Left lobe of liver (tissue), 2 donors: ENCODE measurements around the gene ITGAL. TPM values are rescaled to one million over a fixed set of nuclear protein-coding genes. Genes with fewer than 3 reads are reported as not detected.
A peak's percentile ranks its signal among the peaks of the same experiment; 100 is the strongest.
"Not testable (repeated sequence)": the region's sequence is repeated elsewhere in the genome, so short reads cannot be mapped to it uniquely, and the experiment has no call there.

Source experiments
- ATAC-seq: fragments of 200-7000 bp; cut with Tn5 transposase; one replicate; pipeline ENCODE4 v1.9.1; 2020; ENCODE audit warnings: mild to moderate bottlenecking, moderate library complexity
- DNase-seq: peaks from one replicate; pipeline ENCODE4 v3.0.0-alpha.2; 2020; ENCODE audit warnings: low spot score
- total RNA-seq: library from RNA; stranded (reverse); gene quantifications from one replicate; pipeline ENCODE4 v1.2.1, GENCODE V29; 2021
- donor health status: DM: no; HTN: no; CAD: no; lungs with moderate emphysema.
- donor health status: DM: no; HTN: yes; CAD: no.

Gene ITGAL
- 11.0 TPM for total RNA-seq

GRCh38 chr16:30472328-30472942 lies at the start of gene ITGAL:
Gene ITGAL, plus strand, starts transcription at chr16:30472742. Its CDS starts 96 bp downstream, at chr16:30472838.
- DNase-seq (peak; percentile 81), ATAC-seq (peak; percentile 88)

DNA sequence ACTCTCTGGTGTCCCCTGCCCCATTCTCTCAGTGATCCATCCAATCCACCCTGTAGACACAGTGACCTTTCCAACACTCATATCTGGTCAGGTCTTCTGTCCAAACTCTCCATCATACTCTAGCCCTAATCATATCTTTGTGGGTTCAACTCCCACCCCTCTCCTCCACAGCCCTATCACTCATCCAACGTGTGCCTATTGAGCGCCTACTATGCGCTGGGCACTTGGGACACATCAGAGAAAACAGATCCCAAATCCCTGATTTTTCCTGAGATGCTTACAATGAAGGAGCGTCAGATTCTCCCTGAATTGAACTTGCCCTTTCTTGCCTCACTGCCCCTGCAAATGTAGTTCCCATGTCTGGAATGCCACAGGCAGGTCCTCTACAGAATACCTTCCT lies 44.5 kb upstream of the ITGAL start:
- DNase-seq (no peak), ATAC-seq (no peak)

GRCh38 chr16:30429418-30429677 lies 43.2 kb upstream of the ITGAL start:
- ATAC-seq (peak; percentile 17), DNase-seq (no peak)

GRCh38 chr16:30429678-30430427 lies 42.7 kb upstream of the ITGAL start, which contains the start of gene DCTPP1:
Gene DCTPP1, minus strand, starts transcription at chr16:30430030. Its CDS starts 50 bp downstream, at chr16:30429980.
- ATAC-seq (peak; percentile 97), DNase-seq (peak; percentile 96)

- DNase-seq = no peak
- ATAC-seq = peak; percentile 49
Observed at GRCh38 chr16:30430428-30430970, 42.0 kb upstream of the ITGAL start.

DNA sequence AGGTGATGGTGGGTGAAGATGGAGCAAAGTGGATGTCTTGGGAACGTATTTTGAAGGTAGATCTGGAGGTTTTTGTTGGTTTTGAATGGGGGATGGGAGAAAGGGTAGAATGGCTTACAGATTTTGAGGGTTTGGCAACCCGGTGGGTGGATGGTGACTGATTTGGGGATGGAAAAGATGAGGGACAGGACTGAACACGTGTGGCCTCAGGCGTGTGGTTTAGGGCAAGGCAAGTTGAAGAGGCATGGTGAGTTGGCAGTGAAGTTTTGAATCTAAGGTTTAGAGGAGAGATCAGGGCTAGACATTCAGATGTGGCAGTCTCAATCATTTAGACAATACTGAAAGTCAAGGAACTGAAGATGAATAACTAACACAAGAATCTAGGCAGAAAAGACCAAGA lies 37.7 kb upstream of the ITGAL start:
- no peak for ATAC-seq
- DNase-seq = no peak

- DNase-seq (no peak), ATAC-seq (peak; percentile 44)
Observed at GRCh38 chr16:30437511-30438046, 35.0 kb upstream of the ITGAL start.

- ATAC-seq (no peak), DNase-seq (no peak)
Observed at GRCh38 chr16:30438835-30439234, 33.7 kb upstream of the ITGAL start.

- DNase-seq (no peak), ATAC-seq (no peak)
Observed at GRCh38 chr16:30439720-30440348, 32.7 kb upstream of the ITGAL start.

- DNase-seq (no peak), ATAC-seq (no peak)
Observed at GRCh38 chr16:30443631-30444030, 28.9 kb upstream of the ITGAL start.

DNA sequence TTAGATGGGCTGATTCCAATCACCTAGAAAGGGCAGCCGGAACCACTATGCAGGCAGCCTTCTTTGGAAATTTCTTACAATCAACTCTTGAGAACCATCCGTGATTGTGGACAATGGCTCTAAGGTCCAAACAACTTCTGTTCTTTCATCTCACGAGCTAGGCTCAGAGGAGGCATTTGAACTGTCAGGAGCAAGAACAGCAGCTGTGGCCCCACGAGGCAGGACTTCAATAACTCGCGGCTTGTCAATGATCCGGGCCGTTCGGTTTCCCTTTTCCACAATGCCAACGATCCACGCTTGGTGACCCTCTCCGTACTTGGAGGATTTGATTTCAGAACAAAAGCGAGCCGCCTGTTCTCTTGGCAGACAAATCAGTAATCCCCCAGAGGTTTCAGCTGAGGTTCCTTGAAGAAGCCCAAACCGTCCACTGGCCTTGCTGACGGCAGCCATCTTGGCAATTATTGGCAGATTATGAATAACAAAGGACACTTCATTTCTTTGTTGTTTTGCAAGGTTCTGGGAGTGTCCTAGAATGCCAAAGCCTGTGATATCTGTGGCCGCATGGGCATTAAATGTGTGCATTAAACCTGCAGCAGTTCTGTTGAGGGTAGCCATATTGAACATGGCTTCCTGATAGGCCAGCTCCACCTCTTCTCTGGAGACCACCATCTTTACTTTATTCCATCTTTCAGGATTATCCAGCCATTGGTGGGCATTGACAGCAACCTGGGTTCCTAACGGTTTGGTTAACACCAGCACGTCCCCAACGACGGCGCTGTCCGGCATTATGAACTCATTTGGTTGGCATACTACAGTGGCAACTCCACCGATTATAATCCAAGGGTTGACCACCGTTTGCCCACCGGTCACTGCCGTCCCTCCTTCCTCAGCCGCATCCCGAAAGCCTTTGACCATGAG lies 28.1 kb upstream of the ITGAL start:
- no peak for DNase-seq
- ATAC-seq = no peak

DNA sequence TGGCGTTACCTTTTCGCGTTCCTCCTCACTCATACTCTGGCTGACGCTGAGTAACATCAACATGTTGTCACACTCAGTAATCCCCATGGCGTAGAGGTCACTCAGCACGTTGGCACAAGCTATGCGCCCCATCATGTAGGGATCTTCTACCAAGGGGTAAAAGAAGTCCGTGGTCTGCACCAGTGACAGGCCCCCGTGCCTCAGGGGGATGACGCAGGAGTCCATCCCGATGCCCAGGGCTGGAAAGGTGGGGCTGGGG lies 27.5 kb upstream of the ITGAL start:
- ATAC-seq (no peak), DNase-seq (no peak)

DNA sequence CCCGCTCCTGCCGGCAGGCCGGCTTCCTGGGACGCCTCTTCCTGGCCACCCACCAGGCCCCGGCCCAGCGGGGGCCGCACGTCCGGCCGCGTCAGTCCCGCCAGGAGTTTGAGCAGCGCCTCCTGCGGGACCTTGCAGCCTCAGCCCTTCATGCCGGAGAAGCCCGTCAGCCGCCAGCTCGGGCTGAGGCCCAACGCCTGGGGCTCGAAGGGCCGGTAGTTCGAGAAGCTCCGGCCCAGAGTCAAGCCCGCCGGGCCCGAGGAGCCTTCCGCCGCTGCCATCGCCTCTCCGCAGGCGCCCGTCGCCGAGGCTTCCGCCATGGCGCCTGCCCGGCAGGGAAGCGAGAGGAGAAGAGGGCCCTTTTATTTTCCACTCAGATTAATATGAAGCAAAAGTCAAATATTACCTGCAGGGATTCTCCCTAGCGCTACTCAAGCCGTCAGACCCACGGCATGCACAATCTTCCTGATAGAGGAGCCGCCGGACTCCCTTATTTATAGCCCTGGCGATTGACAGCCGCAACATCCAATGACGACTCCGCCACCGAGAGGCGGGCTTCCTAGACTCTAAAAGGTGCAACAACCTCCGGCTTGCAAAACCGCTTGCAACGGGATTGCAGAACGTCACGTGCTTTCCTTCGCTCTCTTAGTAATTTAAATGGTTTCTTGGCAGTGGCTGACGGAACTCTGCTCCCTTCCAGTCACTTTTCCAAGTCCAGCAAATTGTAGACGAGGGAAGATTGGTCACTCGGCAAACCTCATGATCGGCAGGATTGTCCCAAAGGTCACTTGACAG lies 26.9 kb upstream of the ITGAL start, which contains the start of gene SEPHS2:
Gene SEPHS2 (minus strand): TSS at position 467 of the 795 bp plus-strand sequence. CDS start 147 bp downstream, at position 320.
- peak; percentile 100 for DNase-seq
- ATAC-seq = peak; percentile 77

- DNase-seq = peak; percentile 57
- ATAC-seq = peak; percentile 9
Observed at GRCh38 chr16:30446203-30446595, 26.3 kb upstream of the ITGAL start.

DNA sequence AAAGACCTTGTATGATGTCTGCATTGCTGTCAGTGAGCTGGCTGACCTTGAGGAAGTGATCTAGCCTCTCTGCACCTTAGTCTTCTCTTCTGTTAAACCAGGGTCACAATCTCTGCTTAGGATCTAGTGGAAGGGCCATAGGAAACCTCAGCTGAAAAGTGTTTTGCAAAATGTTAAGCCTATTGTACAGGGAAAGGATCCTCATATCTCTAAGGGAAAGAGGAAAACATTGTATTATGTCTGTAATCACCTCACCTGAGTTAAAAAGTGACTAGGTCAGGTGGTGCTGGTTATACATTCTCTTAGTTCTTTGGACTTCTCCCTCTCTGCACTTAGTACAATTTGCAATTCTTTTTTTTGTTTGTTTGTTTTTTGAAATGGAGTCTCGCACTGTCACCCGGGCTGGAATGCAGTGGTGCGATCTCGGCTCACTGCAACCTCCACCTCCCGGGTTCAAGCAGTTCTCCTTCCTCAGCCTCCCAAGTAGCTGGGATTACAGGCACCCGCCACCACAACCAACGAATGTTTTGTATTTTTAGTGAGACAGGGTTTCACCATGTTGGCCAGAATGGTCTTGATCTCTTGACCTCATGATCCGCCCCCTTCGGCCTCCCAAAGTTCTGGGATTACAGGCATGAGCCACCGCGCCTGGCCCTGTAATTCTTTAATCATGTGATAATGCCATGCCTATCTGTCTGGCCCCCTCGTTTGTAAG lies 24.9 kb upstream of the ITGAL start:
- peak; percentile 68 for DNase-seq
- peak; percentile 60 for ATAC-seq

- DNase-seq (no peak), ATAC-seq (no peak)
Observed at GRCh38 chr16:30449116-30449435, 23.5 kb upstream of the ITGAL start.

DNA sequence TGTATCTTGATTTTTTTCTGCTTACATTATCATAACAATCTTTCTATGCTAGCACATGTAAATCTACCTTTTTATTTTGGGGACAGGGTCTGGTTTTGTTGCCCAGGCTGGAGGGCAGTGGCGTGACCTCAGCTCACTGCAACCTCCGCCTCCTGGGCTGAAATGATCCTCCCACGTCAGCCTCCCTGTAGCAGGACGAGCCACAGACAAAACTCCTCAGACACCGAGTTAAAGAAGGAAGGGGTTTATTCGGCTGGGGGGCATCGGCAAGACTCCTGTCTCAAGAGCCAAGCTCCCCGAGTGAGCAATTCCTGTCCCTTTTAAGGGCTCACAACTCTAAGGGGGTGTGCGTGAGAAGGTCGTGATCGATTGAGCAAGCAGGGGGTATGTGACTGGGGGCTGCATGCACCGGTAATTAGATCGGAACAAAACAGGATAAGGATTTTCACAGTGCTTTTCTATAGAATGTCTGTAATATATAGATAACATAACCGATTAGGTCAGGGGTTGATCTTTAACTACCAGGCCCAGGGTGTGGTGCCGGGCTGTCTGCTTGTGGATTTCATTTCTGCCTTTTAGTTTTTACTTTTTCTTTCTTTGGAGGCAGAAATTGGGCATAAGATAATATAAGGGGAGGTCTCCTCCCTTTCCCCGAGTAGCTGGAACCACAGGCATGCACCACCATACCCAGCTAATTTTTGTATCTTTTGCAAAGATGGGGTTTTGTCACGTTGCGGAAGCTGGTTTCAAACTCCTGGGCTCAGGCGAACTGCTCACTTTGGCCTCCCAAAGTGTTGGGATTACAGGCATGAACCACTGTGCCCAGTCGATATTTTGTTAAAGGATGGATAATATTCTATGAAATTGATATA lies 19.6 kb upstream of the ITGAL start:
- DNase-seq, ATAC-seq: not testable (repeated sequence)

DNA sequence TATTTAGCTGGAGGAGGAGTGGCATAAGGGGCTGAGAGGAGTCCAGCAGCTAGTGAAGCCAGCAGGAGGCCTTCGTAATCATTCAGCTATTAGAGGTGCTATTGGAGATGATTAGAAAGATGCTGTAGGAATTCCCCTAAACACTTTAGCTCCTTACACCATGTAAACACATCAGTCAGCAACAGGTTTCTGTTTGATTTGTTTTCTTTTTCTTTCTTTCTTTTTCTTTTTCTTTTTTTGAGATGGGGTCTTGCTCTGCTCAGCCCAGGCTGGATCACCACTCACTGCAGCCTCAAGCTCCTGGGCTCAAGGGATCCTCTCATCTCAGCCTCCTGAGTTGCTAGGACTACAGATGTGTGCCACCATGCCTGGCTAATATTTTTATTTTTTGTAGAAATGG lies 16.2 kb upstream of the ITGAL start:
- DNase-seq = no peak
- no peak for ATAC-seq
